A673 (cell line): ENCODE data around the gene ARF6.
A peak's percentile ranks its signal among the peaks of the same experiment; 100 is the strongest.

Experiments
- EZH2 ChIP-seq: fragments of 200-600 bp; sonication (generic); IDR thresholded peaks from 2 replicates; pipeline ENCODE4 v1.6.1; 2017; ENCODE audit warnings: borderline replicate concordance, low read depth, mild to moderate bottlenecking, mixed read lengths, antibody characterized with exemption, low read length; ENCODE audit not compliant: poor library complexity, severe bottlenecking
- TF ChIP-seq, protein P1 (sequence below): fragments of 300-800, 200-600 bp; sonication (generic); conservative IDR thresholded peaks from 2 replicates; pipeline ENCODE4 v1.5.1; 2017; ENCODE audit warnings: low read depth, mild to moderate bottlenecking, antibody characterized with exemption, low read length, moderate library complexity, mixed read lengths

DNA sequence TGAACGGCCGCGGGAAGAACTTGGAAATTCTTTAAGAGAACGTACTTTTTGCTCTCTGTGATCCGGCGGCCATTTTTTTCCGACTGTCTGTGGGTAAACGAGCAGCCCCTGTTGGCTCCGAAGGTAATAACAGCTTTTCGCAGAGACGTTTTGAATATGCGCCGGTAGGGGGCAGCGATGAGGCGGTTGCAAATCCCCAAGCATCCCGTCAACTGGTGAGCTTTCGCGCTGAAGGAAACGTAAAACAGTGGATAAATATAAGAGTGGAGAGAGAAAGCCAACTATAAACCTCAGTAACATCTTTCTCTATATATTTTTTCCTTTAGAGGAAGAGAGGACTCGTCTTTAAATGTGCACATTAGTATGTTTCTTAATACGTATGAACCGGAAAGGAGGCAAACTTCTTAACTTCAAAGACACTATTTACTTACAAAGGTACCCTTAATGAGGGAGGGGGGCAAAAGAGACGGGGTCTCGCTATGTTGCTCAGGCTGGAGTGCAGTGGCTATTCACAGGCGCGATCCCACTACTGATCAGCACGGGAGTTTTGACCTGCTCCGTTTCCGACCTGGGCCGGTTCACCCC, 30.7 kb upstream of the ARF6 start:
- TF ChIP-seq, protein P1, sequence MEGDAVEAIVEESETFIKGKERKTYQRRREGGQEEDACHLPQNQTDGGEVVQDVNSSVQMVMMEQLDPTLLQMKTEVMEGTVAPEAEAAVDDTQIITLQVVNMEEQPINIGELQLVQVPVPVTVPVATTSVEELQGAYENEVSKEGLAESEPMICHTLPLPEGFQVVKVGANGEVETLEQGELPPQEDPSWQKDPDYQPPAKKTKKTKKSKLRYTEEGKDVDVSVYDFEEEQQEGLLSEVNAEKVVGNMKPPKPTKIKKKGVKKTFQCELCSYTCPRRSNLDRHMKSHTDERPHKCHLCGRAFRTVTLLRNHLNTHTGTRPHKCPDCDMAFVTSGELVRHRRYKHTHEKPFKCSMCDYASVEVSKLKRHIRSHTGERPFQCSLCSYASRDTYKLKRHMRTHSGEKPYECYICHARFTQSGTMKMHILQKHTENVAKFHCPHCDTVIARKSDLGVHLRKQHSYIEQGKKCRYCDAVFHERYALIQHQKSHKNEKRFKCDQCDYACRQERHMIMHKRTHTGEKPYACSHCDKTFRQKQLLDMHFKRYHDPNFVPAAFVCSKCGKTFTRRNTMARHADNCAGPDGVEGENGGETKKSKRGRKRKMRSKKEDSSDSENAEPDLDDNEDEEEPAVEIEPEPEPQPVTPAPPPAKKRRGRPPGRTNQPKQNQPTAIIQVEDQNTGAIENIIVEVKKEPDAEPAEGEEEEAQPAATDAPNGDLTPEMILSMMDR: peak; percentile 100
- TF ChIP-seq EZH2: no peak
